ENCODE results near the gene CKAP5. TPM values are rescaled to one million over a fixed set of nuclear protein-coding genes. Genes with fewer than 3 reads are reported as not detected.

CKAP5 gene
- total RNA-seq, 1 donor = 17.9 TPM

GRCh38 chr11:46868912-46869311 lies 22.8 kb upstream of the CKAP5 start:
- Histone ChIP-seq H3K9me3 (ENCODE audit: low read depth, low read length) (no peaks in the 10 kb centered on the region), H3K4me1 (ENCODE audit: insufficient read depth, low read length) (no peaks in the 10 kb centered on the region), H3K27me3 (ENCODE audit: insufficient read depth, low read length) (no peaks in the 10 kb centered on the region), H3K4me3 (ENCODE audit: low read length) (no peak overlapping the region)

GRCh38 chr11:46865340-46865739 lies 19.3 kb upstream of the CKAP5 start:
- H3K27me3 ChIP-seq (ENCODE audit: insufficient read depth, low read length) = no peaks in the 10 kb centered on the region
- no peaks in the 10 kb centered on the region for H3K9me3 ChIP-seq (ENCODE audit: low read depth, low read length)
- no peaks in the 10 kb centered on the region for H3K4me1 ChIP-seq (ENCODE audit: insufficient read depth, low read length)
- no peak overlapping the region for H3K4me3 ChIP-seq (ENCODE audit: low read length)

GRCh38 chr11:46860218-46860617 lies 14.1 kb upstream of the CKAP5 start:
- Histone ChIP-seq H3K4me1 (ENCODE audit: insufficient read depth, low read length) (peaks cover 35% of the 10 kb centered on the region), H3K27me3 (ENCODE audit: insufficient read depth, low read length) (no peaks in the 10 kb centered on the region), H3K9me3 (ENCODE audit: low read depth, low read length) (no peaks in the 10 kb centered on the region), H3K4me3 (ENCODE audit: low read length) (no peak overlapping the region)

GRCh38 chr11:46858920-46859546 lies 13.0 kb upstream of the CKAP5 start:
- no peaks in the 10 kb centered on the region for H3K27me3 ChIP-seq (ENCODE audit: insufficient read depth, low read length)
- H3K9me3 ChIP-seq (ENCODE audit: low read depth, low read length) = no peaks in the 10 kb centered on the region
- H3K4me1 ChIP-seq (ENCODE audit: insufficient read depth, low read length) = peaks cover 35% of the 10 kb centered on the region
- H3K4me3 ChIP-seq (ENCODE audit: low read length) = no peak overlapping the region

GRCh38 chr11:46857666-46858065 lies 11.6 kb upstream of the CKAP5 start:
- no peaks in the 10 kb centered on the region for H3K27me3 ChIP-seq (ENCODE audit: insufficient read depth, low read length)
- peaks cover 35% of the 10 kb centered on the region for H3K4me1 ChIP-seq (ENCODE audit: insufficient read depth, low read length)
- H3K4me3 ChIP-seq (ENCODE audit: low read length) = no peak overlapping the region

GRCh38 chr11:46856605-46857343 lies 10.7 kb upstream of the CKAP5 start:
- Histone ChIP-seq H3K4me1 (ENCODE audit: insufficient read depth, low read length) (peaks cover 35% of the 10 kb centered on the region), H3K27me3 (ENCODE audit: insufficient read depth, low read length) (no peaks in the 10 kb centered on the region), H3K4me3 (ENCODE audit: low read length) (no peak overlapping the region), H3K9me3 (ENCODE audit: low read depth, low read length) (no peaks in the 10 kb centered on the region)

More at GRCh38 chr11:46857666-46858065, 11.6 kb upstream of the CKAP5 start:
- H3K9me3 ChIP-seq (ENCODE audit: low read depth, low read length) = no peaks in the 10 kb centered on the region

GRCh38 chr11:46855863-46856262 lies 9.8 kb upstream of the CKAP5 start:
- Histone ChIP-seq H3K4me1 (ENCODE audit: insufficient read depth, low read length) (peaks cover 35% of the 10 kb centered on the region), H3K9me3 (ENCODE audit: low read depth, low read length) (no peaks in the 10 kb centered on the region), H3K4me3 (ENCODE audit: low read length) (no peak overlapping the region), H3K27me3 (ENCODE audit: insufficient read depth, low read length) (no peaks in the 10 kb centered on the region)

GRCh38 chr11:46855167-46855566 lies 9.1 kb upstream of the CKAP5 start:
- H3K4me3 ChIP-seq (ENCODE audit: low read length) = no peak overlapping the region
- peaks cover 35% of the 10 kb centered on the region for H3K4me1 ChIP-seq (ENCODE audit: insufficient read depth, low read length)
- no peaks in the 10 kb centered on the region for H3K27me3 ChIP-seq (ENCODE audit: insufficient read depth, low read length)
- no peaks in the 10 kb centered on the region for H3K9me3 ChIP-seq (ENCODE audit: low read depth, low read length)

GRCh38 chr11:46850829-46851380 lies 4.8 kb upstream of the CKAP5 start:
- H3K9me3 ChIP-seq (ENCODE audit: low read depth, low read length) = no peaks in the 10 kb centered on the region
- H3K4me3 ChIP-seq (ENCODE audit: low read length) = no peak overlapping the region
- H3K4me1 ChIP-seq (ENCODE audit: insufficient read depth, low read length) = peaks cover 5% of the 10 kb centered on the region
- no peaks in the 10 kb centered on the region for H3K27me3 ChIP-seq (ENCODE audit: insufficient read depth, low read length)

GRCh38 chr11:46849631-46850030 lies 3.6 kb upstream of the CKAP5 start:
- Histone ChIP-seq H3K4me3 (ENCODE audit: low read length) (no peak overlapping the region), H3K27me3 (ENCODE audit: insufficient read depth, low read length) (no peaks in the 10 kb centered on the region), H3K9me3 (ENCODE audit: low read depth, low read length) (no peaks in the 10 kb centered on the region), H3K4me1 (ENCODE audit: insufficient read depth, low read length) (peaks cover 14% of the 10 kb centered on the region)

- Histone ChIP-seq H3K4me1 (ENCODE audit: insufficient read depth, low read length) (peaks cover 24% of the 10 kb centered on the region), H3K9me3 (ENCODE audit: low read depth, low read length) (no peaks in the 10 kb centered on the region), H3K27me3 (ENCODE audit: insufficient read depth, low read length) (no peaks in the 10 kb centered on the region), H3K4me3 (ENCODE audit: low read length) (peak overlapping the region; percentile 80)
These were observed 390 bp upstream of the CKAP5 start for GRCh38 chr11:46846510-46846830.

- Histone ChIP-seq H3K27me3 (ENCODE audit: insufficient read depth, low read length) (no peaks in the 10 kb centered on the region), H3K4me1 (ENCODE audit: insufficient read depth, low read length) (peaks cover 24% of the 10 kb centered on the region), H3K9me3 (ENCODE audit: low read depth, low read length) (no peaks in the 10 kb centered on the region), H3K4me3 (ENCODE audit: low read length) (peak overlapping the region; percentile 80)
These were observed 690 bp downstream of the CKAP5 start for GRCh38 chr11:46845440-46845739.

GRCh38 chr11:46840116-46840515 lies 6.0 kb downstream of the CKAP5 start:
- H3K4me3 ChIP-seq (ENCODE audit: low read length) = no peak overlapping the region
- H3K9me3 ChIP-seq (ENCODE audit: low read depth, low read length) = no peaks in the 10 kb centered on the region
- no peaks in the 10 kb centered on the region for H3K27me3 ChIP-seq (ENCODE audit: insufficient read depth, low read length)
- peaks cover 14% of the 10 kb centered on the region for H3K4me1 ChIP-seq (ENCODE audit: insufficient read depth, low read length)

GRCh38 chr11:46838501-46838900 lies 7.6 kb downstream of the CKAP5 start:
- H3K4me1 ChIP-seq (ENCODE audit: insufficient read depth, low read length) = no peaks in the 10 kb centered on the region
- no peaks in the 10 kb centered on the region for H3K27me3 ChIP-seq (ENCODE audit: insufficient read depth, low read length)
- no peak overlapping the region for H3K4me3 ChIP-seq (ENCODE audit: low read length)
- no peaks in the 10 kb centered on the region for H3K9me3 ChIP-seq (ENCODE audit: low read depth, low read length)

- Histone ChIP-seq H3K27me3 (ENCODE audit: insufficient read depth, low read length) (no peaks in the 10 kb centered on the region), H3K4me3 (ENCODE audit: low read length) (no peak overlapping the region), H3K4me1 (ENCODE audit: insufficient read depth, low read length) (no peaks in the 10 kb centered on the region), H3K9me3 (ENCODE audit: low read depth, low read length) (no peaks in the 10 kb centered on the region)
These were observed 8.2 kb downstream of the CKAP5 start for GRCh38 chr11:46837860-46838259.

- Histone ChIP-seq H3K9me3 (ENCODE audit: low read depth, low read length) (no peaks in the 10 kb centered on the region), H3K27me3 (ENCODE audit: insufficient read depth, low read length) (no peaks in the 10 kb centered on the region), H3K4me3 (ENCODE audit: low read length) (no peak overlapping the region), H3K4me1 (ENCODE audit: insufficient read depth, low read length) (no peaks in the 10 kb centered on the region)
These were observed 9.2 kb downstream of the CKAP5 start for GRCh38 chr11:46836870-46837269.

Measured in mononuclear cell (primary cell).